Stimulated activated naive CD8-positive, alpha-beta T cell treated with anti-CD3 and anti-CD28 coated beads, Interleukin-15, amount 100 ng/mL, for 72 hours (primary cell): Measurements from ENCODE around the gene ZDHHC8.
"Not testable (repeated sequence)": the region's sequence is repeated elsewhere in the genome, so short reads cannot be mapped to it uniquely, and the experiment has no call there.

ENCODE experiments used
- ATAC-seq: fragments of 150-1000 bp; cut with Tn5 transposase; 2 replicates; pipeline ENCODE4 v1.10.0; 2021; ENCODE audit warnings: mild to moderate bottlenecking, moderate library complexity
- DNase-seq, 2 donors: peaks; one replicate each; pipeline ENCODE4 v3.0.0; 2021 to 2022
- H3K27ac Mint-ChIP-seq, 2 donors: one replicate each; pipeline ENCODE4 v1.8.0; 2022; ENCODE audit warnings: mild to moderate bottlenecking in 2 of 2, mixed read lengths in 2 of 2, moderate library complexity in 2 of 2
- H3K27me3 Mint-ChIP-seq: one replicate; pipeline ENCODE4 v1.8.0; 2022; ENCODE audit warnings: mixed read lengths
- H3K4me1 Mint-ChIP-seq: one replicate; pipeline ENCODE4 v1.8.0; 2022; ENCODE audit warnings: mild to moderate bottlenecking, mixed read lengths
- H3K4me3 Mint-ChIP-seq, 2 donors: one replicate each; pipeline ENCODE4 v1.8.0; 2022; ENCODE audit warnings: mild to moderate bottlenecking in 2 of 2, mixed read lengths in 2 of 2, moderate library complexity in 1 of 2
- H3K9me3 Mint-ChIP-seq, 2 donors: one replicate each; pipeline ENCODE4 v1.8.0; 2022; ENCODE audit warnings: mixed read lengths in 2 of 2

Gene ZDHHC8

DNA sequence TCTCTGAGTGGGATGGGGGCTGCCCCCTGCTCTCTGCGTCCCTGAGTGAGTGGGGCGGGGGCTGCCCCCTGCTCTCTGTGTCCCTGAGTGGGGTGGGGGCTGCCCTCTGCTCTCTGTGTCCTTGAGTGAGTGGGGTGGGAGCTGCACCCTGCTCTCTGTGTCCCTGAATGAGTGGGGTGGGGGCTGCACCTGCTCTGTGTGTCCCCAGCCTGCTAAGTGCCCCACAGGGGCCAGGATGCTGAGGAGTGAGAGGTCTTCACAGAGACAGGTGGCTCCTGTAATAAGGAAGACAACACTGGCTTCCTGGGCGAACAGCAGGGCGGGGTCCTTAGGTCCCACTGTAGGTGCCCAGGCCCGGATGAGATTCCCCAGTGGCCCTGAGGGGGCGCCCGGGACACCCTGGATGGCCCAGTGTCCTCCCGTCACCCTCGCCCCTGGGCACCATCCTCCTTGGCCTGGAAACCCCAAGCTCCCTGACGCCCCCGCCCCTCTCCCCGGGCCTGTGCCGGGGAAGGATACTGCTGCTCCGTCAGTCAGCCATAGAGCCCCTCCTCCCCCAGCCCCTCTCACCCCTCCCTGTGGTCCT, 23.1 kb downstream of the ZDHHC8 start:
- no peak for DNase-seq
- H3K4me1 Mint-ChIP-seq = peaks cover 6% of the 10 kb centered on the region

DNA sequence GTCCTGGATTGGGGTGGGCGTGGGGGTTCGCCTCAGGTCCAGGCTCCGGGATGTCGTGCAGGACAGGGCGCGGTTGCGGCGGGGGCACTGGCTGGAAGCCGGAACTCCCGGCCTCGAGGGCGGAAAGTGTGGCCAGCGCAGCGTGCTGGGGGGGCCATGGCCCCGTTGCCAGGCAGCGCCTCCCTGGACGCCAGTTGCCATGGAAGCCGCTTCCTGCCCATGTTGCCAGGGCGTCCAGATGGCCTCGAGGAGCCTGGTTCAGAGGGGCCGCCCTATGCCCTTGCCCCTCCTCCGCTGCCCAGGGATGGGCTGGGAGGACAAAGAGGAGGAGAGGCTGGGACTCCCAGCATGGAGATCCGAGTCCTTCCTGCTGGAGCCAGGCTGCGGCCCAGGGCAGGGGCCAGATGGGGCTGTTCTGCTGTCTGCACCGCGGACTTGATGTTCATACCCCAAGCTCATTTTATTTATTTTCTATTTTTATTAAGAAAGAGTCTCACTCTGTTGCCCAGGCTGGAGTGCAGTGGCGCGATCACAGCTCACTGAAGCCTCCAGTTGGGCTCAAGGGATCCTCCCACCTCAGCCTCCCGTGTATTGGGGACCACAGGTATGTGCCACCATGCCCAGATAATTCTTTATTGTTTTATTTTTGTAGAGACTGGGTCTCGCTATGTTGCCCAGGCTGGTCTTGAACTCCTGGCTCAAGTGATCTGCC, 23.9 kb downstream of the ZDHHC8 start:
- Mint-ChIP-seq H3K27ac (no peak overlapping the region), H3K4me1 (peaks cover 6% of the 10 kb centered on the region), H3K4me3 (no peak overlapping the region), H3K27me3 (peaks cover 14% of the 10 kb centered on the region), H3K9me3 (no peaks in the 10 kb centered on the region)
- ATAC-seq (no peak), DNase-seq (no peak)

More for the DNA sequence above, 23.1 kb downstream of the ZDHHC8 start:
- peak; percentile 18 for ATAC-seq
- Mint-ChIP-seq H3K4me3 (no peak overlapping the region), H3K27ac (peak overlapping the region in 1 of 2 donors; percentile 27), H3K9me3 (no peaks in the 10 kb centered on the region), H3K27me3 (peaks cover 14% of the 10 kb centered on the region)

DNA sequence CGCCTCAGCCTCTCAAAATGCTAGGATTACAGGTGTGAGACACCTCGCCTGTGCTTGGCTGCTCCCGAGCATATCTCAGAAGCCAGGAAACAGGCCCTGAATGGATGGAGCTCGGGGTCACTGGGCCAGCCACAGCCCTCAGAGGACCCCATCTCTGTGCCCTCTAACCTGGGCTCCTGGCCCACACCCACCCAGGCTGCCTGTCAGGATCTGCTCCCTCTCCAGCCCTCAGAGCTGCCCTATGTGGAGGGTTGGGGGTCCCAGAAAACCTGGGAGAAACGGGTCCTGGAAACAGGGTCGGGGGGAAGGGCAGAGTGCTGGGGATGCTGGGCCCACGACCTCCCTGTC, 24.4 kb downstream of the ZDHHC8 start:
- no peak for ATAC-seq
- H3K27me3 Mint-ChIP-seq = peaks cover 14% of the 10 kb centered on the region

GRCh38 chr22:20156611-20157429, 25.2 kb downstream of the ZDHHC8 start:
- Mint-ChIP-seq H3K27me3 (peaks cover 14% of the 10 kb centered on the region), H3K27ac (peak overlapping the region in 1 of 2 donors; percentile 76), H3K9me3 (no peaks in the 10 kb centered on the region), H3K4me3 (no peak overlapping the region), H3K4me1 (peaks cover 6% of the 10 kb centered on the region)
- DNase-seq (peak; percentile 86 to 88), ATAC-seq (peak; percentile 85)

More for the DNA sequence above, 24.4 kb downstream of the ZDHHC8 start:
- H3K9me3 Mint-ChIP-seq = no peaks in the 10 kb centered on the region
- peaks cover 6% of the 10 kb centered on the region for H3K4me1 Mint-ChIP-seq
- H3K4me3 Mint-ChIP-seq = no peak overlapping the region
- H3K27ac Mint-ChIP-seq = no peak overlapping the region
- no peak for DNase-seq

DNA sequence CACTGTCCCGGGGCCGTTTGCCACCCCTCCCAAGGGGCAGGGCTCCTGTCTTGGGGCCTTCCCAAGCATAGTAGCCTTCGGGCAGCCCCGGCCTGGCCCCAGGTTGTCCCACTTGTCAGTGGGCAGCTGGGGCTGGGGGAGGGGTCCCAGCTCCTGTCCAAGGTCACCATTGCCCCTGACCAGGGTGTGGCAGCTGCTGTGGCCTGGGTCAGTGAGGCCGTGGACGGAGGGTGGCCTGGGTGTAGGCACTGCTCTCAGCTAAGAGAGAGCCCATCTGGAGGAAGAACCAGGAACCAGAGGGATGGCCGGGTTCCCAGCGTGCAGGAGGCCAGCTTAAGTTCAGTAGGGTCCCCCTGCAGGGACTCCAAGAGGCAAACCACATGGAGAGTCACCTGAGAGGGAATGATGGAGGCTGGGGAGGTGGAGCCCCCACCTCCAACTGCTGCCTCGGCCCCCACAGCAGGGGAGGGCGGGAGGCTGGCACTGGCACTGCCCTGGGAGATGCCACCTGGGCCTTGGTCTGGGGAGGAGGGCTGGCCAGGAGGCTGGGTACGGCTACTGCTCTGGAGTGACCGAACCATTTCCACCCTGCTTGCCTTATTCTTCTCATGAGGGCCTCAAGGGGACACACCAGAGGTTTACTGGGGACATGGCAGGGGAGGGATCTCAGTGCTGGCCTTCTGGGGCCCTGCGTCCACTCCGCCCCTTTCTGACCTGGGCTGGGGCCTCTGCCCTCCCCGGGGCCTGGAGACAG, 26.0 kb downstream of the ZDHHC8 start:
- H3K27ac Mint-ChIP-seq = no peak overlapping the region
- H3K27me3 Mint-ChIP-seq = peaks cover 14% of the 10 kb centered on the region
- no peaks in the 10 kb centered on the region for H3K9me3 Mint-ChIP-seq
- no peak for ATAC-seq
- no peak for DNase-seq
- H3K4me1 Mint-ChIP-seq = peaks cover 6% of the 10 kb centered on the region
- no peak overlapping the region for H3K4me3 Mint-ChIP-seq

DNA sequence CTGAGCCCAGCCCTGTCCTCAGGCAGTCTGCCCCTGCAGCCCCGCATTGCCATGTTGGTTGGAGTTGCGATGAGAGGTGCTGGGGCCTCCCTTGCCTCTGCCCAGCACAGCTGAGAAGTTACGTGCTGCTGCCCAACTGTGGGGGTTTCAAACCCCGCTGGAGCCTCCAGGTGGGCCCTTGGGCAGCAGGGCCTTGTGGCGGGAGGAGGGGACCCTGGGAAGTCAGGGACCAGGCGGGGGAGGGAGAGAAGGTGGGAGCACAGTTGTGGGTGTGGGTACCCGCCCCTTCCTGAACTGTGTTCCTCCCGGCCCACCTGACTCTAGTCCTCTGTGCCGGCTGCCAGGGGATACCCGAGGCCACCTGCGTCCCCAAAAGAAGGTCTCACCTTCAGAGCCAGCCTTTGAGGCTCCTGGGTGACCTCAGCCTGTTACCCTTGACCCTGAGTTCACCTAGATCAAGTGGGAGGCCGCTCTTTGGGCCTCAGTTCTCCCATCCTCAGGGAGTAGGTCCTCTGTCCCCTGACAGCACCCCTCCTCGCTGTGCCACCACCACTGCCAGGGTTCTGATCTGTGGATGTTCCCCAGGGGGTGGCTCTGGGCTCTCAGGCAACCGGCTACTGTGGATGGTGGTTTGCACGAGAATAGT, 26.9 kb downstream of the ZDHHC8 start:
- Mint-ChIP-seq H3K27ac (no peak overlapping the region), H3K4me1 (peaks cover 6% of the 10 kb centered on the region), H3K27me3 (peaks cover 14% of the 10 kb centered on the region), H3K4me3 (no peak overlapping the region), H3K9me3 (no peaks in the 10 kb centered on the region)
- no peak for DNase-seq
- ATAC-seq = no peak

- Mint-ChIP-seq H3K9me3 (peaks cover 1% of the 10 kb centered on the region in 2 donors), H3K27me3 (peaks cover 14% of the 10 kb centered on the region), H3K4me3 (no peak overlapping the region), H3K4me1 (peaks cover 6% of the 10 kb centered on the region), H3K27ac (peak overlapping the region in 1 of 2 donors; percentile 90)
- no peak for ATAC-seq
- DNase-seq = no peak
Observed at GRCh38 chr22:20159076-20159475, 27.5 kb downstream of the ZDHHC8 start.

- H3K27me3 Mint-ChIP-seq = peaks cover 14% of the 10 kb centered on the region
- not testable (repeated sequence) for ATAC-seq, H3K4me1 Mint-ChIP-seq, H3K9me3 Mint-ChIP-seq, H3K4me3 Mint-ChIP-seq, DNase-seq
- peak overlapping the region in 1 of 2 donors; percentile 90 for H3K27ac Mint-ChIP-seq
Observed at GRCh38 chr22:20159531-20159930, 27.9 kb downstream of the ZDHHC8 start.

DNA sequence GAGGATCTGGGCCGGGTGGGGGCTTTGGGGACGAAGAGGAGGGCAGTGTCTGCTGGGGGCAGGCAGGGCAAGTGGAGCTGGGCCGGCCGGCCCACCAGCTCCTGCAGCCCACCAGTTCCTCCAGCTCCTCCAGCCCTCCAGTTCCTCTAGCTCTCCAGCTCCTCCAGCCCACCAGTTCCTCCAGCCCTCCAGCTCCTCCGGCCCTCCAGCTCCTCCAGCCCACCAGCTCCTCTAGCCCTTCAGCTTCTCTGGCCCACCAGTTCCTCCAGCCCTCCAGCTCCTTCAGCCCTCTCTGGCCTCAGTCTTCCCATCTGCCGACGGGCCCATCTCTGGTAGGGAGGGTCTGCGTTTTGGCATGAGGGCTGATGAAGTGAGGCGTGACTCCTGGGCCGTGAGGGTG, 28.4 kb downstream of the ZDHHC8 start:
- H3K9me3 Mint-ChIP-seq = peaks cover 6 to 7% of the 10 kb centered on the region in 2 donors
- peaks cover 6% of the 10 kb centered on the region for H3K4me1 Mint-ChIP-seq
- no peak overlapping the region for H3K27ac Mint-ChIP-seq
- ATAC-seq (no peak), DNase-seq (no peak)
- peaks cover 14% of the 10 kb centered on the region for H3K27me3 Mint-ChIP-seq
- no peak overlapping the region for H3K4me3 Mint-ChIP-seq

DNA sequence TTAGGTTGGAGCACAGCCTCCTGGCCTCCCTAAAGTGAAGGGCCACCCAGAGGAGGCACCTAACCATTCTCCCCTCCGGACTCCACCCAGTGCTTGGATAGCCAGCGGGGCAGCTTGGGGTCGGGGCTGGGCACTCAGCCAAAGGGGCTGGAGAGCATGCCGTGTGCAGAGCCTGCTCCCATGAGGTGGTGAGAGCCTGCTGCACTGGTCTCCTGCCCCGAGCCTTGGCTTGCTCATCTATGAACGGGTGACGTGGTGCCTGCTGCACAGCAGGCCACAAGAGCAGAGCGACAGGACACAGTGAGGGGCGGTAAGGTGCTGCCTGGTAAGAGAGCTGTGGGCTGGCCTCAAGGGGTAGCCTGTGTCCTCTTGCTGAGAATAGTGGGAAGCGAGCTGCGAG, 33.3 kb downstream of the ZDHHC8 start:
- Mint-ChIP-seq H3K9me3 (peaks cover 6 to 7% of the 10 kb centered on the region in 2 donors), H3K27ac (no peak overlapping the region), H3K4me3 (no peak overlapping the region), H3K27me3 (no peaks in the 10 kb centered on the region), H3K4me1 (no peaks in the 10 kb centered on the region)
- DNase-seq (no peak), ATAC-seq (no peak)

GRCh38 chr22:20165421-20165820, 33.8 kb downstream of the ZDHHC8 start:
- Mint-ChIP-seq H3K27ac (no peak overlapping the region), H3K4me1 (no peaks in the 10 kb centered on the region), H3K4me3 (no peak overlapping the region), H3K9me3 (peaks cover 6 to 7% of the 10 kb centered on the region in 2 donors), H3K27me3 (no peaks in the 10 kb centered on the region)
- DNase-seq = no peak
- no peak for ATAC-seq

- Mint-ChIP-seq H3K27ac (no peak overlapping the region), H3K4me1 (no peaks in the 10 kb centered on the region), H3K4me3 (no peak overlapping the region), H3K9me3 (peaks cover 6 to 7% of the 10 kb centered on the region in 2 donors), H3K27me3 (no peaks in the 10 kb centered on the region)
- DNase-seq (no peak), ATAC-seq (no peak)
Observed at GRCh38 chr22:20165913-20166312, 34.3 kb downstream of the ZDHHC8 start.

DNA sequence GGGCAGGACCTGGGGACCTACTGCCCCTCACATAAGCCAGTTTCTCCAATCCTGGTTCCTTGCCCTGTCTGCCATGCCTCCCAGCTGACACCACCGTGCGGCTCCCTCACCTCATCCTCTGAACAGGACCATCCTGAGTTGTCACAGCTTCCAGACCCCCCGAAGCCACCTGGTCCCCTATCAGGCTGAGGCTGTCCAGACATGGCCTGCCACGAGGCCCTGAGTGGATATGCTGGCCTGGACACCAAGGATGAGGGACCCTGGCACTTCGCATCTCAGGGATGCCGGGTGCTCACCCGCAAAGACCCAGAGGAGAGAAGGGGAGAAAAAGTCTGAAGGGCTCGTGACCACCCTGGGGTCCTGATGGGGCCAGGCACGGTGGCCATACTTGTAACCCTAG, 35.1 kb downstream of the ZDHHC8 start:
- no peak for DNase-seq

DNA sequence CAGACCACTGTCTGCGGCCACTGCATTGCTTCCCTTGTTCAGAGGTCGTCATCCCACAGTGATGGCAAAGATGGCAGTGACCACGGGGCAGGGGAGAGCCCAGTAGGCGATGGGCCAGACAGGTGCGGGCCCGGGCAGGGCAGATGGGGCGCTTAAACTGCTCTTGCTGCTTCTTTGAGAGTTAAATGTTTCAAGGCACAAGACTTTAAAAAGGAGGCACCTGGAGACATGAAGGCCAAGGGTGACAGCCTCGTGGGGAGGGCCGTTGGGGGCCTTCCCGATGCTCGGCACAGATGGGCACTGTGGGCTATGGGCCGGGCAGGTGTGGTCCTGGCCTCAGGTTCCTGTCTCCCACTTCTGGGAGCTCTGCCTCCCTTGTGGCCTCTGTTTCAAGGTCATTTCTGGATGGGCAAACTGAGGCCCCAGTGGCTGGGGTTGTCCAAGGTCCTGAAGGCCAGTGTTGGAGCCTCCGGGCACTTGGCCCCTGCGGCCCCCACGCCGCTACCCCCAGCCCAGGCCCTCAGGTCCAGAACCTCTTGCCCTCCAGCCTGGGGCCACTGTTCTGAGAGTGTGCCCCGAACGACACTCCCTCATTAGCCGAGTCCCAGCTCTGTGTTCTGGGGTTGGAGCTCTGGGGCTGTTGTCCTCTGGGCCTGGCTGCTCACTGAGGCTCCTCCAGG, 36.2 kb downstream of the ZDHHC8 start:
- Mint-ChIP-seq H3K27me3 (no peaks in the 10 kb centered on the region), H3K27ac (peak overlapping the region in 1 of 2 donors; percentile 48), H3K4me1 (no peaks in the 10 kb centered on the region), H3K9me3 (peaks cover 6 to 7% of the 10 kb centered on the region in 2 donors), H3K4me3 (no peak overlapping the region)
- no peak for ATAC-seq
- DNase-seq = no peak

More for the DNA sequence above, 35.1 kb downstream of the ZDHHC8 start:
- no peaks in the 10 kb centered on the region for H3K27me3 Mint-ChIP-seq
- peaks cover 6 to 7% of the 10 kb centered on the region in 2 donors for H3K9me3 Mint-ChIP-seq
- no peaks in the 10 kb centered on the region for H3K4me1 Mint-ChIP-seq
- no peak overlapping the region for H3K27ac Mint-ChIP-seq
- no peak for ATAC-seq
- no peak overlapping the region for H3K4me3 Mint-ChIP-seq
